CD4-positive, alpha-beta T cell (primary cell): ENCODE data around the gene PHOX2A. TPM values are rescaled to one million over a fixed set of nuclear protein-coding genes. Genes with fewer than 3 reads are reported as not detected.
"Not testable (repeated sequence)": the region's sequence is repeated elsewhere in the genome, so short reads cannot be mapped to it uniquely, and the experiment has no call there.

Source experiments
- ATAC-seq: fragments of 200-7000 bp; cut with Tn5 transposase; one replicate; pipeline ENCODE4 v1.10.0; 2022; ENCODE audit warnings: mild to moderate bottlenecking; ENCODE audit not compliant: poor library complexity
- CTCF ChIA-PET: fragments of 350-600 bp; sonication (Branson Sonifier 250); formaldehyde crosslinking; loops from one replicate; lab custom pipeline; 2021; ENCODE audit warnings: antibody characterized with exemption, inconsistent platforms; lab: Charles Lee
- POLR2A ChIA-PET: fragments of 350-600 bp; sonication (Branson Sonifier 250); formaldehyde crosslinking; loops from one replicate; lab custom pipeline; 2021; ENCODE audit warnings: antibody characterized with exemption, inconsistent platforms; lab: Charles Lee
- DNase-seq, 14 experiments: peaks; one replicate each; pipeline ENCODE4 v3.0.0-alpha.2; 2013 to 2020; ENCODE audit warnings: mixed read lengths in 2 of 14
- H3K27ac ChIP-seq, 2 donors: one replicate each; pipeline versions ENCODE4 v1.5.1 to v1.7.0; 2013; ENCODE audit warnings: low read length in 2 of 2, low read depth in 1 of 2, mild to moderate bottlenecking in 1 of 2
- H3K27me3 ChIP-seq, 2 experiments: 1 replicate in 1 of 2; 2 replicates in 1 of 2; pipeline versions ENCODE4 v1.6.1 to v1.7.0; 2013; ENCODE audit warnings: low read length in 2 of 2, control low read depth in 1 of 2, mild to moderate bottlenecking in 1 of 2, moderate library complexity in 1 of 2; ENCODE audit not compliant: insufficient read depth in 2 of 2, control insufficient read depth in 1 of 2
- H3K36me3 ChIP-seq: one replicate; pipeline ENCODE4 v1.6.1; 2013; ENCODE audit warnings: low read length, control low read depth; ENCODE audit not compliant: insufficient read depth
- H3K4me1 ChIP-seq: one replicate; pipeline ENCODE4 v1.6.1; 2013; ENCODE audit warnings: low read length, control low read depth; ENCODE audit not compliant: insufficient read depth
- H3K4me3 ChIP-seq: one replicate; pipeline ENCODE4 v1.5.1; 2013; ENCODE audit warnings: mild to moderate bottlenecking, low read length, moderate library complexity
- H3K9me3 ChIP-seq, 2 experiments: 1 replicate in 1 of 2; 2 replicates in 1 of 2; pipeline versions ENCODE4 v1.6.1 to v1.7.0; 2013; ENCODE audit warnings: low read length in 2 of 2, mild to moderate bottlenecking in 2 of 2, control low read depth in 1 of 2, moderate library complexity in 1 of 2; ENCODE audit not compliant: control insufficient read depth in 1 of 2, insufficient read depth in 1 of 2
- H3K27ac Mint-ChIP-seq: one replicate; pipeline ENCODE4 v1.8.0; 2020; ENCODE audit warnings: mixed read lengths
- H3K27me3 Mint-ChIP-seq: one replicate; pipeline ENCODE4 v1.8.0; 2021; ENCODE audit warnings: mixed read lengths
- H3K36me3 Mint-ChIP-seq: one replicate; pipeline ENCODE4 v1.8.0; 2021; ENCODE audit warnings: low read depth, mixed read lengths
- H3K4me1 Mint-ChIP-seq: one replicate; pipeline ENCODE4 v1.8.0; 2021; ENCODE audit warnings: low read depth, mixed read lengths
- H3K4me3 Mint-ChIP-seq: one replicate; pipeline ENCODE4 v1.8.0; 2020; ENCODE audit warnings: mild to moderate bottlenecking, mixed read lengths
- H3K9me3 Mint-ChIP-seq: one replicate; pipeline ENCODE4 v1.8.0; 2020; ENCODE audit warnings: mixed read lengths
- CTCF ChIP-seq: fragments of 200-600 bp; IDR thresholded peaks from one replicate; pipeline ENCODE4 v1.8.0; 2022; ENCODE audit warnings: antibody characterized with exemption, mild to moderate bottlenecking
- intact Hi-C, 2 experiments: fragments of 100-400 bp; cut with DNase I in 1 of 2; cut with micrococcal nuclease in 1 of 2; formaldehyde crosslinking; loops; one replicate each; pipeline versions ENCODE4 v1.15.1 to v1.9.0; 2023 to 2025; cut with DNase I, micrococcal nuclease
- total RNA-seq, 174 experiments: library from RNA in 2 of 174; stranded (reverse) in 2 of 174; gene quantifications; one replicate each; pipeline ENCODE4 v1.2.3 and lab custom pipeline; 2021 to 2026

PHOX2A gene
- total RNA-seq, 2 experiments from 2014 or later = not detected

- POLR2A ChIA-PET = no interaction called here
- no peaks in the 10 kb centered on the region for H3K4me1 ChIP-seq
Observed at GRCh38 chr11:72209101-72209500, 34.9 kb downstream of the PHOX2A start.

GRCh38 chr11:72208281-72208680 lies 35.7 kb downstream of the PHOX2A start:
- Mint-ChIP-seq H3K9me3 (peaks cover 13% of the 10 kb centered on the region), H3K4me3 (no peak overlapping the region), H3K27me3 (peaks cover 30% of the 10 kb centered on the region), H3K36me3 (peaks cover 8% of the 10 kb centered on the region), H3K4me1 (no peaks in the 10 kb centered on the region), H3K27ac (no peak overlapping the region)
- CTCF ChIA-PET = no interaction called here
- POLR2A ChIA-PET = no interaction called here
- Histone ChIP-seq H3K36me3 (no peaks in the 10 kb centered on the region), H3K4me1 (no peaks in the 10 kb centered on the region), H3K4me3 (no peak overlapping the region), H3K27me3 (no peaks in the 10 kb centered on the region), H3K9me3 (peaks cover 4 to 14% of the 10 kb centered on the region in 2 experiments), H3K27ac (no peak overlapping the region)
- ATAC-seq = no peak
- intact Hi-C loops = no loop called here
- TF ChIP-seq CTCF = no peak
- no peak for DNase-seq

More at GRCh38 chr11:72209101-72209500, 34.9 kb downstream of the PHOX2A start:
- Histone ChIP-seq H3K27me3 (no peaks in the 10 kb centered on the region), H3K36me3 (no peaks in the 10 kb centered on the region), H3K4me3 (no peak overlapping the region), H3K9me3 (peaks cover 4 to 14% of the 10 kb centered on the region in 2 experiments), H3K27ac (no peak overlapping the region)
- Mint-ChIP-seq H3K4me3 (no peak overlapping the region), H3K36me3 (peaks cover 8% of the 10 kb centered on the region), H3K27ac (no peak overlapping the region), H3K4me1 (no peaks in the 10 kb centered on the region), H3K9me3 (peaks cover 13% of the 10 kb centered on the region), H3K27me3 (peaks cover 32% of the 10 kb centered on the region)
- CTCF ChIA-PET = no interaction called here
- TF ChIP-seq CTCF = no peak
- intact Hi-C loops = no loop called here
- no peak for DNase-seq
- no peak for ATAC-seq

GRCh38 chr11:72206794-72207193 lies 37.2 kb downstream of the PHOX2A start:
- CTCF ChIA-PET, H3K4me3 ChIP-seq, H3K27ac Mint-ChIP-seq, H3K4me1 Mint-ChIP-seq, H3K36me3 ChIP-seq, H3K27ac ChIP-seq, DNase-seq, POLR2A ChIA-PET, H3K36me3 Mint-ChIP-seq, H3K27me3 ChIP-seq, ATAC-seq, H3K4me1 ChIP-seq, H3K4me3 Mint-ChIP-seq, intact Hi-C loops: not testable (repeated sequence)
- peaks cover 13% of the 10 kb centered on the region for H3K9me3 Mint-ChIP-seq
- peaks cover 4 to 14% of the 10 kb centered on the region in 2 experiments for H3K9me3 ChIP-seq
- H3K27me3 Mint-ChIP-seq = peaks cover 25% of the 10 kb centered on the region

GRCh38 chr11:72204886-72205285 lies 39.1 kb downstream of the PHOX2A start:
- intact Hi-C loops = no loop called here
- DNase-seq (no peak), ATAC-seq (no peak)
- ChIA-PET CTCF (interaction anchor here (0.7 kb wide), 1 partner anchor 63 kb away, joined by 3 read pairs; no protein-coding TSS in a partner anchor), POLR2A (no interaction called here)
- Mint-ChIP-seq H3K4me3 (no peak overlapping the region), H3K36me3 (peaks cover 6% of the 10 kb centered on the region), H3K4me1 (no peaks in the 10 kb centered on the region), H3K27me3 (peaks cover 14% of the 10 kb centered on the region), H3K9me3 (peaks cover 8% of the 10 kb centered on the region), H3K27ac (no peak overlapping the region)
- Histone ChIP-seq H3K4me3 (no peak overlapping the region), H3K27ac (no peak overlapping the region), H3K9me3 (peaks cover 0 to 10% of the 10 kb centered on the region in 2 experiments), H3K4me1 (no peaks in the 10 kb centered on the region), H3K27me3 (no peaks in the 10 kb centered on the region), H3K36me3 (no peaks in the 10 kb centered on the region)
- no peak for TF ChIP-seq CTCF
